Trophoblast cell (in vitro differentiated cells and primary cell): ENCODE data around the gene RECK.
A peak's percentile ranks its signal among the peaks of the same experiment; 100 is the strongest.

Experiments used
- DNase-seq, 2 donors: peaks; one replicate each; pipeline ENCODE4 v3.0.0-alpha.2; 2016
- H2AFZ ChIP-seq: 2 replicates; pipeline ENCODE4 v1.6.1; 2013; ENCODE audit warnings: low read length, moderate library complexity, mild to moderate bottlenecking; ENCODE audit not compliant: insufficient read depth, poor library complexity
- H2AK5ac ChIP-seq: 2 replicates; pipeline ENCODE4 v1.6.1; 2013; ENCODE audit warnings: mild to moderate bottlenecking, low read length
- H2BK120ac ChIP-seq: 2 replicates; pipeline ENCODE4 v1.6.1; 2013; ENCODE audit warnings: low read length, mild to moderate bottlenecking, moderate library complexity; ENCODE audit not compliant: insufficient read depth, poor library complexity
- H2BK12ac ChIP-seq: 2 replicates; pipeline ENCODE4 v1.6.1; 2013; ENCODE audit warnings: mild to moderate bottlenecking, low read length, moderate library complexity
- H2BK5ac ChIP-seq: 2 replicates; pipeline ENCODE4 v1.6.1; 2013; ENCODE audit warnings: low read length, low read depth, moderate library complexity, mild to moderate bottlenecking; ENCODE audit not compliant: poor library complexity
- H3K14ac ChIP-seq: 2 replicates; pipeline ENCODE4 v1.6.1; 2013; ENCODE audit warnings: mild to moderate bottlenecking, low read length
- H3K18ac ChIP-seq: 2 replicates; pipeline ENCODE4 v1.6.1; 2013; ENCODE audit warnings: mild to moderate bottlenecking, low read length
- H3K23ac ChIP-seq: 2 replicates; pipeline ENCODE4 v1.6.1; 2013; ENCODE audit warnings: low read length
- H3K27ac ChIP-seq: 2 replicates; pipeline ENCODE4 v1.5.1; 2013; ENCODE audit warnings: low read depth, mild to moderate bottlenecking, inconsistent platforms, low read length, moderate library complexity
- H3K27me3 ChIP-seq: 2 replicates; pipeline ENCODE4 v1.6.1; 2013; ENCODE audit warnings: inconsistent platforms, mild to moderate bottlenecking, low read length, moderate library complexity; ENCODE audit not compliant: insufficient read depth
- H3K36me3 ChIP-seq, 2 experiments: 1 replicate in 1 of 2; 2 replicates in 1 of 2; pipeline ENCODE4 v1.6.1; 2013; ENCODE audit warnings: low read length in 2 of 2, mild to moderate bottlenecking in 2 of 2, moderate library complexity in 1 of 2; ENCODE audit not compliant: insufficient read depth in 2 of 2, control insufficient read depth in 1 of 2
- H3K4ac ChIP-seq: 2 replicates; pipeline ENCODE4 v1.6.1; 2013; ENCODE audit warnings: low read depth, mild to moderate bottlenecking, low read length, moderate library complexity
- H3K4me1 ChIP-seq, 2 experiments: 1 replicate in 1 of 2; 2 replicates in 1 of 2; pipeline ENCODE4 v1.6.1; 2013; ENCODE audit warnings: low read length in 2 of 2, mild to moderate bottlenecking in 2 of 2, moderate library complexity in 1 of 2; ENCODE audit not compliant: insufficient read depth in 2 of 2, control insufficient read depth in 1 of 2
- H3K4me2 ChIP-seq: 2 replicates; pipeline ENCODE4 v1.6.1; 2013; ENCODE audit warnings: inconsistent platforms, mild to moderate bottlenecking, low read length, moderate library complexity
- H3K4me3 ChIP-seq: 2 replicates; pipeline ENCODE4 v1.5.1; 2013; ENCODE audit warnings: mild to moderate bottlenecking, low read depth, low read length, inconsistent platforms
- H3K79me1 ChIP-seq: one replicate; pipeline ENCODE4 v1.6.1; 2013; ENCODE audit warnings: low read length
- H3K79me2 ChIP-seq: 2 replicates; pipeline ENCODE4 v1.6.1; 2013; ENCODE audit warnings: low read length, mild to moderate bottlenecking; ENCODE audit not compliant: control insufficient read depth, insufficient read depth, poor library complexity
- H3K9ac ChIP-seq: 2 replicates; pipeline ENCODE4 v1.6.1; 2013; ENCODE audit warnings: mild to moderate bottlenecking, low read length
- H3K9me3 ChIP-seq: 2 replicates; pipeline ENCODE4 v1.6.1; 2013; ENCODE audit warnings: low read depth, mild to moderate bottlenecking, control low read depth, inconsistent platforms, low read length; ENCODE audit not compliant: insufficient read depth
- H4K12ac ChIP-seq: 2 replicates; pipeline ENCODE4 v1.6.1; 2013; ENCODE audit warnings: low read depth, mild to moderate bottlenecking, low read length, moderate library complexity
- H4K8ac ChIP-seq: 2 replicates; pipeline ENCODE4 v1.6.1; 2013; ENCODE audit warnings: low read depth, mild to moderate bottlenecking, low read length, moderate library complexity
- H4K91ac ChIP-seq: one replicate; pipeline ENCODE4 v1.6.1; 2013; ENCODE audit warnings: low read depth, mild to moderate bottlenecking, low read length, moderate library complexity
- WGBS: extraction: QIAGEN DNeasy Blood & Tissue Kit; methylation state at CpG from one replicate; pipeline ENCODE4 v1.1.7; 2013; ENCODE audit warnings: missing lambda C conversion rate; ENCODE audit not compliant: insufficient read length, insufficient coverage; ENCODE audit errors: extremely low coverage; 5-methylcytosine and 5-hydroxymethylcytosine counted together

Gene RECK

GRCh38 chr9:36163786-36164170 is 127.1 kb downstream of the RECK start:
- Histone ChIP-seq H3K18ac (peak overlapping the region; percentile 20), H3K9ac (no peak overlapping the region), H3K4me1 (peaks cover 10 to 24% of the 10 kb centered on the region in 2 experiments), H3K9me3 (no peaks in the 10 kb centered on the region), H3K36me3 (no peaks in the 10 kb centered on the region), H3K4me2 (no peak overlapping the region), H2AFZ (peak overlapping the region; percentile 33), H2BK12ac (peak overlapping the region; percentile 88), H3K79me1 (peaks cover 20% of the 10 kb centered on the region), H4K8ac (peak overlapping the region; percentile 68), H4K12ac (peak overlapping the region; percentile 67), H3K14ac (peak overlapping the region; percentile 52), H3K27ac (peak overlapping the region; percentile 87), H3K4ac (peak overlapping the region; percentile 19), H2AK5ac (peak overlapping the region; percentile 82), H3K79me2 (peaks cover 4% of the 10 kb centered on the region), H3K4me3 (no peak overlapping the region), H3K23ac (no peak overlapping the region), H2BK120ac (peak overlapping the region; percentile 55), H3K27me3 (no peaks in the 10 kb centered on the region), H4K91ac (peak overlapping the region; percentile 71), H2BK5ac (peak overlapping the region; percentile 49)
- DNase-seq, result no peak
- no CpG with 5 or more reads among the region's 4 CpGs for WGBS

DNA sequence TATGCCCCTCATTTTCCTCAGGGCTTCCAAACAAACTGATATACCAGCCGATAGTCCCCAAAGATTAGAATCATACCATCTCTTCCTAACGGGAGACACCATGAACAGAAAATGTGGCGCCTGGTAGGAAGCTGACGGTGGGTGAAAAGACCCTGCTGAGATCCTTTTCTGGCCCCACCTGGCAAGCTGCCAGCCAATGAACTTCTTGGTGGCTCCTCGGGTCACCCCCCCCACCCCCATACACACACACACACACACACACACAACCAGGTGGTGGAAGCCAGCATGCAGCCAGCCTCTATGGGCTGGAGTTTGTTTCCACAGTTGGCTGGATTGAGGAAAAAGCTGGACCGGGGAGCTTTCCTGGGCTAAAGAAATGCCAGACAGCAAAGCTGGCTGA is 127.7 kb downstream of the RECK start:
- Histone ChIP-seq H4K91ac (no peak overlapping the region), H3K4me2 (no peak overlapping the region), H3K18ac (no peak overlapping the region), H3K27me3 (no peaks in the 10 kb centered on the region), H3K9ac (no peak overlapping the region), H2BK120ac (no peak overlapping the region), H3K9me3 (no peaks in the 10 kb centered on the region), H3K27ac (no peak overlapping the region), H3K4me1 (peaks cover 10 to 24% of the 10 kb centered on the region in 2 experiments), H2BK12ac (no peak overlapping the region), H3K23ac (no peak overlapping the region), H2AFZ (no peak overlapping the region), H3K36me3 (no peaks in the 10 kb centered on the region), H3K14ac (no peak overlapping the region), H4K12ac (no peak overlapping the region), H2BK5ac (no peak overlapping the region), H4K8ac (no peak overlapping the region), H3K79me1 (peaks cover 20% of the 10 kb centered on the region), H3K79me2 (peaks cover 4% of the 10 kb centered on the region), H3K4ac (no peak overlapping the region), H3K4me3 (no peak overlapping the region), H2AK5ac (no peak overlapping the region)
- no CpG with 5 or more reads among the region's 6 CpGs for WGBS
- no peak for DNase-seq

DNA sequence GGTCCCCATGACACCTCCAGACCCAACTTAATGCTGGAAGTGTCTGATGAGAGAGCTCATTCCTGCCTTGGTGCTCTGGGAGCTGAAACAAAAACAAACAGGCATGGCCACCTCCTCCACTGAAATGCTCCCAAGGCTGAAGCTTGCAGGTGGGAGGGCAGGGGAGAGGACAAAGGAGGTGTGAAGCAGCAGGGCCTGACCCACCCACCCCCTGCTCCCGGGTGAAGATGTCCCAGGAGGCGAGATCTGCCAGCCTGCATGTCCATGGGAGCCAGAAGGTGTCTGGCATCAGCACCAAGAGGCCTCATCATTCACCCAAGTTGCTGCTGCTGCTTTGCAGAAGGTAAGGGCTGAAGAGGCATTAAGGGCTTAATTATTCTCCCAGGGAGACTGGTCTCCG is 128.3 kb downstream of the RECK start:
- no peaks in the 10 kb centered on the region for H3K9me3 ChIP-seq
- H3K23ac ChIP-seq, result no peak overlapping the region
- no peak overlapping the region for H2BK5ac ChIP-seq
- no peak overlapping the region for H4K12ac ChIP-seq
- H2AFZ ChIP-seq, result no peak overlapping the region
- H3K4me3 ChIP-seq, result no peak overlapping the region
- H4K91ac ChIP-seq, result peak overlapping the region; percentile 25
- peak overlapping the region; percentile 74 for H2AK5ac ChIP-seq
- H3K27ac ChIP-seq, result no peak overlapping the region
- no peak overlapping the region for H2BK12ac ChIP-seq
- no peak for DNase-seq
- no peaks in the 10 kb centered on the region for H3K27me3 ChIP-seq
- H3K18ac ChIP-seq, result no peak overlapping the region
- peaks cover 4% of the 10 kb centered on the region for H3K79me2 ChIP-seq
- peak overlapping the region; percentile 8 for H2BK120ac ChIP-seq
- no peaks in the 10 kb centered on the region for H3K36me3 ChIP-seq
- no peak overlapping the region for H3K14ac ChIP-seq
- H3K4me1 ChIP-seq, result peaks cover 10 to 26% of the 10 kb centered on the region in 2 experiments
- WGBS, result no CpG with 5 or more reads among the region's 3 CpGs
- H3K79me1 ChIP-seq, result peaks cover 20% of the 10 kb centered on the region
- H4K8ac ChIP-seq, result no peak overlapping the region
- no peak overlapping the region for H3K4ac ChIP-seq
- no peak overlapping the region for H3K9ac ChIP-seq
- no peak overlapping the region for H3K4me2 ChIP-seq

- Histone ChIP-seq H3K79me2 (peaks cover 4% of the 10 kb centered on the region), H2AK5ac (no peak overlapping the region), H3K79me1 (peaks cover 20% of the 10 kb centered on the region), H3K9me3 (no peaks in the 10 kb centered on the region), H2AFZ (no peak overlapping the region), H2BK120ac (peak overlapping the region; percentile 8), H2BK12ac (no peak overlapping the region), H3K9ac (no peak overlapping the region), H3K23ac (no peak overlapping the region), H3K14ac (no peak overlapping the region), H3K4me3 (no peak overlapping the region), H4K91ac (peak overlapping the region; percentile 15), H3K4ac (no peak overlapping the region), H4K8ac (no peak overlapping the region), H3K18ac (no peak overlapping the region), H3K4me1 (peaks cover 10 to 26% of the 10 kb centered on the region in 2 experiments), H2BK5ac (no peak overlapping the region), H4K12ac (no peak overlapping the region), H3K36me3 (no peaks in the 10 kb centered on the region), H3K27me3 (no peaks in the 10 kb centered on the region), H3K27ac (no peak overlapping the region), H3K4me2 (no peak overlapping the region)
- WGBS, result no CpG with 5 or more reads among the region's 12 CpGs
- peak in 1 of 2 donors; percentile 35 for DNase-seq
Measured at GRCh38 chr9:36165826-36166167, 129.1 kb downstream of the RECK start.
